ENCODE data around the gene WDFY4.

The WDFY4 gene

GRCh38 chr10:48958598-48959190 lies 274.0 kb downstream of the WDFY4 start:
- no peak for FAIRE-seq

- FAIRE-seq, result no peak
Observed at GRCh38 chr10:48964038-48964437, 279.4 kb downstream of the WDFY4 start.

- FAIRE-seq, result no peak
Observed at GRCh38 chr10:48965460-48965859, 280.8 kb downstream of the WDFY4 start.

GRCh38 chr10:48968036-48968435 lies 283.4 kb downstream of the WDFY4 start:
- no peak for FAIRE-seq

GRCh38 chr10:48970046-48970445 lies 285.4 kb downstream of the WDFY4 start:
- FAIRE-seq, result no peak

GRCh38 chr10:48970654-48971053 lies 286.0 kb downstream of the WDFY4 start:
- no peak for FAIRE-seq

- FAIRE-seq, result no peak
Observed at GRCh38 chr10:48973065-48973464, 288.4 kb downstream of the WDFY4 start.

- FAIRE-seq, result no peak
Observed at GRCh38 chr10:48974510-48975156, 290.0 kb downstream of the WDFY4 start.

GRCh38 chr10:48976196-48976595 lies 291.5 kb downstream of the WDFY4 start:
- no peak for FAIRE-seq

GRCh38 chr10:48978318-48978717 lies 293.6 kb downstream of the WDFY4 start:
- FAIRE-seq, result no peak

- no peak for FAIRE-seq
Observed at GRCh38 chr10:48981310-48981907, 296.7 kb downstream of the WDFY4 start.

- no peak for FAIRE-seq
Observed at GRCh38 chr10:48982584-48982983, 297.9 kb downstream of the WDFY4 start.

- no peak for FAIRE-seq
Observed at GRCh38 chr10:48983648-48984351, 299.1 kb downstream of the WDFY4 start.

GRCh38 chr10:48985621-48986158 lies 301.0 kb downstream of the WDFY4 start:
- FAIRE-seq, result no peak

- FAIRE-seq, result no peak
Observed at GRCh38 chr10:48990226-48990625, 305.6 kb downstream of the WDFY4 start.

GRCh38 chr10:48993627-48994026 lies 309.0 kb downstream of the WDFY4 start:
- FAIRE-seq, result no peak

GRCh38 chr10:48996329-48996728 lies 311.7 kb downstream of the WDFY4 start:
- no peak for FAIRE-seq

- no peak for FAIRE-seq
Observed at GRCh38 chr10:48999346-48999745, 314.7 kb downstream of the WDFY4 start.

GRCh38 chr10:49000437-49001398 lies 316.0 kb downstream of the WDFY4 start:
- no peak for FAIRE-seq

- no peak for FAIRE-seq
Observed at GRCh38 chr10:49001402-49001801, 316.7 kb downstream of the WDFY4 start.

GRCh38 chr10:49001870-49002672 lies 317.4 kb downstream of the WDFY4 start:
- FAIRE-seq, result no peak

Data from endometrium (tissue), 2 donors.